WTC11 (cell line): ENCODE data around the gene SWAP70. TPM values are rescaled to one million over a fixed set of nuclear protein-coding genes. Genes with fewer than 3 reads are reported as not detected.

Experiments
- ATAC-seq: fragments of 200-7000 bp; cut with Tn5 transposase; 2 replicates; pipeline ENCODE4 v1.10.0; 2021; ENCODE audit warnings: mild to moderate bottlenecking, moderate library complexity
- CTCF ChIA-PET: fragments of 300-600 bp; sonication (Branson Sonifier 250); formaldehyde crosslinking; loops from one replicate; lab custom pipeline; 2021; ENCODE audit warnings: antibody characterized with exemption; lab: Charles Lee
- POLR2A ChIA-PET: fragments of 350-600 bp; sonication (Branson Sonifier 250); formaldehyde crosslinking; loops from one replicate; lab custom pipeline; 2021; ENCODE audit warnings: antibody characterized with exemption; lab: Charles Lee
- DNase-seq: peaks from one replicate; pipeline ENCODE4 v3.0.0; 2021; ENCODE audit warnings: low spot score
- H3K27ac Mint-ChIP-seq: 2 replicates; pipeline ENCODE4 v1.8.0; 2021; ENCODE audit warnings: mixed read lengths
- H3K27me3 Mint-ChIP-seq: 2 replicates; pipeline ENCODE4 v1.8.0; 2021; ENCODE audit warnings: low read depth, mild to moderate bottlenecking, moderate library complexity, mixed read lengths
- H3K36me3 Mint-ChIP-seq: 2 replicates; pipeline ENCODE4 v1.8.0; 2021; ENCODE audit warnings: mixed read lengths
- H3K4me1 Mint-ChIP-seq: 2 replicates; pipeline ENCODE4 v1.8.0; 2022; ENCODE audit warnings: mixed read lengths
- H3K4me3 Mint-ChIP-seq: 2 replicates; pipeline ENCODE4 v1.8.0; 2021; ENCODE audit warnings: mild to moderate bottlenecking, moderate library complexity, mixed read lengths
- H3K9me3 Mint-ChIP-seq: 2 replicates; pipeline ENCODE4 v1.8.0; 2021; ENCODE audit warnings: mixed read lengths
- CREM ChIP-seq: sonication (generic); formaldehyde crosslinking; IDR thresholded peaks from 2 replicates; pipeline ENCODE4 v1.8.1; 2022; ENCODE audit warnings: mild to moderate bottlenecking, missing genetic modification reagents, moderate library complexity
- E2F5 ChIP-seq: sonication (generic); formaldehyde crosslinking; IDR thresholded peaks from 2 replicates; pipeline ENCODE4 v1.8.1; 2022; ENCODE audit warnings: mild to moderate bottlenecking, moderate library complexity, missing genetic modification reagents
- EMX1 ChIP-seq: fragments of 250-450 bp; sonication (Bioruptor Pico); IDR thresholded peaks from 2 replicates; pipeline ENCODE4 v1.8.0; 2021; ENCODE audit warnings: mild to moderate bottlenecking
- ERG ChIP-seq: fragments of 250-450 bp; sonication (Bioruptor Pico); IDR thresholded peaks from 2 replicates; pipeline ENCODE4 v1.8.0; 2021; ENCODE audit warnings: mild to moderate bottlenecking
- FOXP1 ChIP-seq: sonication (generic); formaldehyde crosslinking; IDR thresholded peaks from 2 replicates; pipeline ENCODE4 v1.8.0; 2022; ENCODE audit warnings: missing genetic modification reagents, mild to moderate bottlenecking, moderate library complexity, borderline replicate concordance
- HMGXB4 ChIP-seq: sonication (generic); formaldehyde crosslinking; IDR thresholded peaks from 2 replicates; pipeline ENCODE4 v1.8.1; 2023; ENCODE audit warnings: mild to moderate bottlenecking, moderate library complexity, missing genetic modification reagents
- IRF1 ChIP-seq: sonication (generic); formaldehyde crosslinking; IDR thresholded peaks from 2 replicates; pipeline ENCODE4 v1.8.0; 2023; ENCODE audit warnings: missing genetic modification reagents
- KAT7 ChIP-seq: sonication (generic); formaldehyde crosslinking; IDR thresholded peaks from 2 replicates; pipeline ENCODE4 v1.8.1; 2023; ENCODE audit warnings: missing genetic modification reagents, mild to moderate bottlenecking, borderline replicate concordance
- NFATC4 ChIP-seq: fragments of 250-450 bp; sonication (Bioruptor Pico); IDR thresholded peaks from 2 replicates; pipeline ENCODE4 v1.9.0; 2021; ENCODE audit warnings: mild to moderate bottlenecking
- SMAD4 ChIP-seq: sonication (generic); formaldehyde crosslinking; IDR thresholded peaks from 2 replicates; pipeline ENCODE4 v1.8.0; 2022; ENCODE audit warnings: mild to moderate bottlenecking, missing genetic modification reagents
- TEAD4 ChIP-seq: sonication (generic); formaldehyde crosslinking; IDR thresholded peaks from 2 replicates; pipeline ENCODE4 v1.8.0; 2022; ENCODE audit warnings: mild to moderate bottlenecking, missing genetic modification reagents
- ZMAT4 ChIP-seq: fragments of 250-450 bp; sonication (Bioruptor Pico); IDR thresholded peaks from 2 replicates; pipeline ENCODE4 v1.9.0; 2021; ENCODE audit warnings: mild to moderate bottlenecking
- ZNF121 ChIP-seq: sonication (generic); formaldehyde crosslinking; IDR thresholded peaks from 2 replicates; pipeline ENCODE4 v1.8.0; 2023; ENCODE audit warnings: missing genetic modification reagents
- ZNF263 ChIP-seq: sonication (generic); formaldehyde crosslinking; IDR thresholded peaks from 2 replicates; pipeline ENCODE4 v1.8.1; 2022; ENCODE audit warnings: low read depth, mild to moderate bottlenecking, moderate library complexity, missing genetic modification reagents
- ZNF281 ChIP-seq: sonication (generic); formaldehyde crosslinking; IDR thresholded peaks from 2 replicates; pipeline ENCODE4 v1.8.0; 2023; ENCODE audit warnings: mild to moderate bottlenecking, missing genetic modification reagents
- total RNA-seq: library from RNA; stranded (reverse); gene quantifications from 3 replicates; pipeline ENCODE4 v1.2.3, GENCODE V29; 2021
- TF ChIP-seq, protein P1 (sequence below): sonication (generic); formaldehyde crosslinking; IDR thresholded peaks from 2 replicates; pipeline ENCODE4 v1.8.0; 2023; ENCODE audit warnings: missing genetic modification reagents, mild to moderate bottlenecking, borderline replicate concordance
- TF ChIP-seq, protein P2 (sequence below): sonication (generic); formaldehyde crosslinking; IDR thresholded peaks from 2 replicates; pipeline ENCODE4 v1.8.0; 2022; ENCODE audit warnings: mild to moderate bottlenecking, missing genetic modification reagents
- TF ChIP-seq, protein P3 (sequence below): fragments of 250-450 bp; sonication (Bioruptor Pico); conservative IDR thresholded peaks from 2 replicates; pipeline ENCODE4 v1.9.0; 2021; ENCODE audit warnings: mild to moderate bottlenecking

SWAP70 gene
- total RNA-seq, 1 experiment from 2014 or later = 24.1 TPM

GRCh38 chr11:9662273-9662672 is 1.6 kb upstream of the SWAP70 start:
- Mint-ChIP-seq H3K27ac (no peak overlapping the region), H3K9me3 (peaks cover 17% of the 10 kb centered on the region), H3K36me3 (peaks cover 17% of the 10 kb centered on the region), H3K4me1 (peaks cover 21% of the 10 kb centered on the region), H3K4me3 (peak overlapping the region; percentile 89; the same call in 1 of the 2 replicates), H3K27me3 (peaks cover 4% of the 10 kb centered on the region; the same call in 1 of the 2 replicates)
- POLR2A ChIA-PET = no interaction called here
- ATAC-seq (no peak), DNase-seq (no peak)
- CTCF ChIA-PET = no interaction called here
- TF ChIP-seq ZNF281 (CRISPR knock-in tag) = no peak
- no peak for TF ChIP-seq HMGXB4 (CRISPR knock-in tag)
- no peak for TF ChIP-seq ERG
- no peak for TF ChIP-seq KAT7 (CRISPR knock-in tag)
- TF ChIP-seq ZNF263 (CRISPR knock-in tag) = no peak
- TF ChIP-seq, protein P1, sequence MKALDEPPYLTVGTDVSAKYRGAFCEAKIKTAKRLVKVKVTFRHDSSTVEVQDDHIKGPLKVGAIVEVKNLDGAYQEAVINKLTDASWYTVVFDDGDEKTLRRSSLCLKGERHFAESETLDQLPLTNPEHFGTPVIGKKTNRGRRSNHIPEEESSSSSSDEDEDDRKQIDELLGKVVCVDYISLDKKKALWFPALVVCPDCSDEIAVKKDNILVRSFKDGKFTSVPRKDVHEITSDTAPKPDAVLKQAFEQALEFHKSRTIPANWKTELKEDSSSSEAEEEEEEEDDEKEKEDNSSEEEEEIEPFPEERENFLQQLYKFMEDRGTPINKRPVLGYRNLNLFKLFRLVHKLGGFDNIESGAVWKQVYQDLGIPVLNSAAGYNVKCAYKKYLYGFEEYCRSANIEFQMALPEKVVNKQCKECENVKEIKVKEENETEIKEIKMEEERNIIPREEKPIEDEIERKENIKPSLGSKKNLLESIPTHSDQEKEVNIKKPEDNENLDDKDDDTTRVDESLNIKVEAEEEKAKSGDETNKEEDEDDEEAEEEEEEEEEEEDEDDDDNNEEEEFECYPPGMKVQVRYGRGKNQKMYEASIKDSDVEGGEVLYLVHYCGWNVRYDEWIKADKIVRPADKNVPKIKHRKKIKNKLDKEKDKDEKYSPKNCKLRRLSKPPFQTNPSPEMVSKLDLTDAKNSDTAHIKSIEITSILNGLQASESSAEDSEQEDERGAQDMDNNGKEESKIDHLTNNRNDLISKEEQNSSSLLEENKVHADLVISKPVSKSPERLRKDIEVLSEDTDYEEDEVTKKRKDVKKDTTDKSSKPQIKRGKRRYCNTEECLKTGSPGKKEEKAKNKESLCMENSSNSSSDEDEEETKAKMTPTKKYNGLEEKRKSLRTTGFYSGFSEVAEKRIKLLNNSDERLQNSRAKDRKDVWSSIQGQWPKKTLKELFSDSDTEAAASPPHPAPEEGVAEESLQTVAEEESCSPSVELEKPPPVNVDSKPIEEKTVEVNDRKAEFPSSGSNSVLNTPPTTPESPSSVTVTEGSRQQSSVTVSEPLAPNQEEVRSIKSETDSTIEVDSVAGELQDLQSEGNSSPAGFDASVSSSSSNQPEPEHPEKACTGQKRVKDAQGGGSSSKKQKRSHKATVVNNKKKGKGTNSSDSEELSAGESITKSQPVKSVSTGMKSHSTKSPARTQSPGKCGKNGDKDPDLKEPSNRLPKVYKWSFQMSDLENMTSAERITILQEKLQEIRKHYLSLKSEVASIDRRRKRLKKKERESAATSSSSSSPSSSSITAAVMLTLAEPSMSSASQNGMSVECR = no peak
- TF ChIP-seq, protein P2, sequence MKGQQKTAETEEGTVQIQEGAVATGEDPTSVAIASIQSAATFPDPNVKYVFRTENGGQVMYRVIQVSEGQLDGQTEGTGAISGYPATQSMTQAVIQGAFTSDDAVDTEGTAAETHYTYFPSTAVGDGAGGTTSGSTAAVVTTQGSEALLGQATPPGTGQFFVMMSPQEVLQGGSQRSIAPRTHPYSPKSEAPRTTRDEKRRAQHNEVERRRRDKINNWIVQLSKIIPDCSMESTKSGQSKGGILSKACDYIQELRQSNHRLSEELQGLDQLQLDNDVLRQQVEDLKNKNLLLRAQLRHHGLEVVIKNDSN (CRISPR knock-in tag) = no peak
- no peak for TF ChIP-seq EMX1
- TF ChIP-seq CREM = no peak
- TF ChIP-seq IRF1 (CRISPR knock-in tag) = no peak
- TF ChIP-seq SMAD4 (CRISPR knock-in tag) = no peak
- TF ChIP-seq NFATC4 = no peak
- TF ChIP-seq TEAD4 (CRISPR knock-in tag) = no peak
- TF ChIP-seq, protein P3, sequence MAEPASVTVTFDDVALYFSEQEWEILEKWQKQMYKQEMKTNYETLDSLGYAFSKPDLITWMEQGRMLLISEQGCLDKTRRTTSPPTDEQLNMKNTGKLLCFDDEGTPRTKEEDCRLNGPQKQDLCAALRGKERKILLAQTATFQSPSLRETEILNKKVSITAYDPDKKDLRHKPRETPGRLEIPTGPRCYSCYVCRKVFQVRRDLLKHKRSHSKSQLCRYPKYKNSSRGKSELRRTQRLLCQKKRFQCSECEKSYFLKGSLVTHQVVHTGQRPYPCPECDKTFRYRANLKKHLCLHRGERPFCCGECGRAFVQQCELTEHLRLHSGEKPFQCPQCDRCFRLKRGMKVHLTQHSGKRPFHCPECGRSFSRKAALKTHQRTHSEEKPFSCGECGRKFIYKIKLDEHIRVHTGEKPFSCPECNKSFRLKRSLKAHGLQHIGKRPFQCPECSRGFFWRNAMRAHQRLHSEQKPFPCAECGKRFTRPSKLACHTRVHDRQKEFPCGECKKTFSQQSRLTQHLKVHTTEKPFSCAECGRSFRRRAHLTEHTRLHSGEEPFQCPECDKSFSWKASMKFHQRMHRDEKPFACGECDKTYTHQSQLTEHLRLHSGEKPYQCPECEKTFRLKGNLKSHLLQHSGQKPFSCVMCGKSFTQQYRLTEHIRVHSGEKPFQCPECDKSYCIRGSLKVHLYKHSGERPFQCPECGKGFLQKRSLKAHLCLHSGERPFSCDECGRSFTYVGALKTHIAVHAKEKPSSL (CRISPR knock-in tag) = no peak
- no peak for TF ChIP-seq ZMAT4 (CRISPR knock-in tag)
- no peak for TF ChIP-seq ZNF121 (CRISPR knock-in tag)
- no peak for TF ChIP-seq FOXP1 (CRISPR knock-in tag)
- TF ChIP-seq E2F5 (CRISPR knock-in tag) = no peak
